ENCODE data around the gene SCGN. TPM values are rescaled to one million over a fixed set of nuclear protein-coding genes. Genes with fewer than 3 reads are reported as not detected.

The SCGN gene
- total and polyA plus RNA-seq, 11 donors = 0.27 to 12.0 (median 1.1) TPM; not detected in 3

GRCh38 chr6:25710287-25710686 is 58.3 kb downstream of the SCGN start:
- no peak for DNase-seq
- Histone ChIP-seq H3K27me3 (peaks cover 0 to 7% (median 0%) of the 10 kb centered on the region in 9 donors), H3K36me3 (no peaks in the 10 kb centered on the region), H3K4me3 (no peak overlapping the region), H3K27ac (no peak overlapping the region), H3K4me1 (peaks cover 0 to 6% (median 0%) of the 10 kb centered on the region in 12 donors), H3K9me3 (no peaks in the 10 kb centered on the region)
- intact Hi-C loops (cut with DNase I) = loop anchor here in 1 of 10 donors (10.0 kb wide), 2 partner anchors 185 to 485 kb away; no protein-coding TSS in a partner anchor
- WGBS, 4 donors = 77 to 91% (median 86%) methylated on average over 14 of the region's 14 CpGs
- TF ChIP-seq POLR2A (IDR thresholded peaks at IDR 0.05) = no peak
- TF ChIP-seq, protein P1, sequence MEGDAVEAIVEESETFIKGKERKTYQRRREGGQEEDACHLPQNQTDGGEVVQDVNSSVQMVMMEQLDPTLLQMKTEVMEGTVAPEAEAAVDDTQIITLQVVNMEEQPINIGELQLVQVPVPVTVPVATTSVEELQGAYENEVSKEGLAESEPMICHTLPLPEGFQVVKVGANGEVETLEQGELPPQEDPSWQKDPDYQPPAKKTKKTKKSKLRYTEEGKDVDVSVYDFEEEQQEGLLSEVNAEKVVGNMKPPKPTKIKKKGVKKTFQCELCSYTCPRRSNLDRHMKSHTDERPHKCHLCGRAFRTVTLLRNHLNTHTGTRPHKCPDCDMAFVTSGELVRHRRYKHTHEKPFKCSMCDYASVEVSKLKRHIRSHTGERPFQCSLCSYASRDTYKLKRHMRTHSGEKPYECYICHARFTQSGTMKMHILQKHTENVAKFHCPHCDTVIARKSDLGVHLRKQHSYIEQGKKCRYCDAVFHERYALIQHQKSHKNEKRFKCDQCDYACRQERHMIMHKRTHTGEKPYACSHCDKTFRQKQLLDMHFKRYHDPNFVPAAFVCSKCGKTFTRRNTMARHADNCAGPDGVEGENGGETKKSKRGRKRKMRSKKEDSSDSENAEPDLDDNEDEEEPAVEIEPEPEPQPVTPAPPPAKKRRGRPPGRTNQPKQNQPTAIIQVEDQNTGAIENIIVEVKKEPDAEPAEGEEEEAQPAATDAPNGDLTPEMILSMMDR (IDR thresholded peaks at IDR 0.05) = no peak
- no peak for ATAC-seq

- Histone ChIP-seq H3K36me3 (no peaks in the 10 kb centered on the region), H3K27ac (no peak overlapping the region), H3K27me3 (peaks cover 0 to 14% (median 0%) of the 10 kb centered on the region in 9 donors), H3K9me3 (no peaks in the 10 kb centered on the region), H3K4me3 (no peak overlapping the region), H3K4me1 (peaks cover 0 to 6% (median 0%) of the 10 kb centered on the region in 12 donors)
- ATAC-seq = no peak
- intact Hi-C loops (cut with DNase I) = loop anchor here in 1 of 10 donors (10.0 kb wide), 2 partner anchors 181 to 489 kb away; no protein-coding TSS in a partner anchor
- TF ChIP-seq POLR2A (IDR thresholded peaks at IDR 0.05) = no peak
- TF ChIP-seq, protein P1 (IDR thresholded peaks at IDR 0.05) = no peak
- DNase-seq = no peak
- WGBS, 4 donors = 49 to 59% (median 51%) methylated on average over 1 of the region's 1 CpG
Observed at GRCh38 chr6:25713824-25714223, 61.8 kb downstream of the SCGN start.

GRCh38 chr6:25714765-25715164 is 62.8 kb downstream of the SCGN start:
- DNase-seq = no peak
- peaks cover 0 to 13% (median 0%) of the 10 kb centered on the region in 9 donors for H3K27me3 ChIP-seq
- intact Hi-C loops (cut with DNase I) = loop anchor here in 4 of 10 donors (5.0 to 10.0 kb wide), 3 partner anchors 180 to 492 kb away; no protein-coding TSS in a partner anchor
- H3K36me3 ChIP-seq = no peaks in the 10 kb centered on the region
- no peak overlapping the region for H3K27ac ChIP-seq
- WGBS, 4 donors = 36 to 51% (median 46%) methylated on average over 3 of the region's 3 CpGs
- no peak for ATAC-seq
- H3K4me1 ChIP-seq = peaks cover 0 to 6% (median 0%) of the 10 kb centered on the region in 12 donors
- H3K4me3 ChIP-seq = no peak overlapping the region
- no peak for TF ChIP-seq POLR2A (IDR thresholded peaks at IDR 0.05)
- TF ChIP-seq, protein P1 (IDR thresholded peaks at IDR 0.05) = no peak
- H3K9me3 ChIP-seq = no peaks in the 10 kb centered on the region

DNA sequence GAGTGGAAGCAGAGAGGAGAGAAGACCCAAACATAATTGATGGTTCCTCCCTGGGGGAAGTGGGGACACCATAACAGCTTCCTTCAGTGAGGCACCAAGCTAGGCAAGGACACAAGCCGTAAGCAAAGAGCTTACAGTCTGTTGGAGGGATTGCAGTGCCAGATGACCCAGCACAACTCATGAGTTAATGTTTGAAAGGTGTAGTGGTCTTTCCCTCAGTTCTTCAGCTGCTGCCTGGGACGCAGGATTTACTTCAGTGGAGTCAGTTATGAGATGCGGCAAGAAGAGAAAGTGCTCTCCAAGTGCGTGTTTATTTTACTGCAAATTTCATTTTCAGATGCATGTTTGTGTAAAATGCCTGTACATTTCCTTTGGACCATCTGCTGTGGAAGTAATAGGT is 63.8 kb downstream of the SCGN start:
- H3K27ac ChIP-seq = no peak overlapping the region
- peaks cover 0 to 6% (median 0%) of the 10 kb centered on the region in 12 donors for H3K4me1 ChIP-seq
- no peaks in the 10 kb centered on the region for H3K9me3 ChIP-seq
- no peaks in the 10 kb centered on the region for H3K36me3 ChIP-seq
- H3K4me3 ChIP-seq = no peak overlapping the region
- WGBS, 4 donors = 79 to 87% (median 84%) methylated on average over 4 of the region's 4 CpGs
- DNase-seq (no peak), ATAC-seq (no peak)
- H3K27me3 ChIP-seq = peaks cover 0 to 12% (median 0%) of the 10 kb centered on the region in 9 donors
- no peak for TF ChIP-seq POLR2A (IDR thresholded peaks at IDR 0.05)
- TF ChIP-seq, protein P1 (IDR thresholded peaks at IDR 0.05) = no peak
- intact Hi-C loops (cut with DNase I) = loop anchor here in 4 of 10 donors (5.0 to 10.0 kb wide), 3 partner anchors 179 to 493 kb away; no protein-coding TSS in a partner anchor
